Measurements from ENCODE around the gene ZNF546.
"Not testable (repeated sequence)": the region's sequence is repeated elsewhere in the genome, so short reads cannot be mapped to it uniquely, and the experiment has no call there.

The ZNF546 gene

GRCh38 chr19:39987167-39987566 lies 9.7 kb upstream of the ZNF546 start:
- DNase-seq = no peak

- no peak for DNase-seq
These were observed 9.3 kb upstream of the ZNF546 start for GRCh38 chr19:39987596-39987995.

- no peak for DNase-seq
These were observed 3.3 kb upstream of the ZNF546 start for GRCh38 chr19:39993605-39994004.

GRCh38 chr19:39994361-39994760 lies 2.5 kb upstream of the ZNF546 start:
- no peak for DNase-seq

GRCh38 chr19:39995794-39996193 lies 1.1 kb upstream of the ZNF546 start:
- no peak for DNase-seq

GRCh38 chr19:39996218-39996810 lies 546 bp upstream of the ZNF546 start:
- no peak for DNase-seq

GRCh38 chr19:39997638-39998216 lies 867 bp downstream of the ZNF546 start:
- no peak for DNase-seq

GRCh38 chr19:39998501-39998900 lies 1.6 kb downstream of the ZNF546 start:
- no peak for DNase-seq

GRCh38 chr19:40005691-40006272 lies 8.9 kb downstream of the ZNF546 start:
- no peak for DNase-seq

- DNase-seq = no peak
These were observed 9.4 kb downstream of the ZNF546 start for GRCh38 chr19:40006273-40006691.

GRCh38 chr19:40009674-40010073 lies 12.8 kb downstream of the ZNF546 start:
- no peak for DNase-seq

- DNase-seq = no peak
These were observed 17.1 kb downstream of the ZNF546 start for GRCh38 chr19:40013991-40014390.

- no peak for DNase-seq
These were observed 27.1 kb downstream of the ZNF546 start for GRCh38 chr19:40023969-40024368.

GRCh38 chr19:40025938-40026596 lies 29.2 kb downstream of the ZNF546 start:
- no peak for DNase-seq

GRCh38 chr19:40026597-40026970 lies 29.7 kb downstream of the ZNF546 start:
- DNase-seq = no peak

GRCh38 chr19:40033989-40034560 lies 37.2 kb downstream of the ZNF546 start:
- DNase-seq = no peak

GRCh38 chr19:40035996-40036395 lies 39.1 kb downstream of the ZNF546 start:
- DNase-seq = no peak

- not testable (repeated sequence) for DNase-seq
These were observed 41.2 kb downstream of the ZNF546 start for GRCh38 chr19:40038047-40038446.

GRCh38 chr19:40041718-40042117 lies 44.9 kb downstream of the ZNF546 start:
- not testable (repeated sequence) for DNase-seq

GRCh38 chr19:40053491-40053890 lies 56.6 kb downstream of the ZNF546 start:
- DNase-seq = no peak

- DNase-seq = no peak
These were observed 57.8 kb downstream of the ZNF546 start for GRCh38 chr19:40054632-40055031.

- DNase-seq = no peak
These were observed 58.2 kb downstream of the ZNF546 start for GRCh38 chr19:40055049-40055448.

GRCh38 chr19:40055832-40056504 lies 59.1 kb downstream of the ZNF546 start, which contains the start of gene ZNF780B:
TSS of gene ZNF780B (minus strand) at chr19:40056231. CDS start at chr19:40050332, 5,899 bp downstream.
- DNase-seq = peak; percentile 55
